A673 (cell line): ENCODE data around the gene F13B.

Experiments
- EZH2 ChIP-seq: fragments of 200-600 bp; sonication (generic); IDR thresholded peaks from 2 replicates; pipeline ENCODE4 v1.6.1; 2017; ENCODE audit warnings: borderline replicate concordance, low read depth, mild to moderate bottlenecking, mixed read lengths, antibody characterized with exemption, low read length; ENCODE audit not compliant: poor library complexity, severe bottlenecking
- TF ChIP-seq, protein P1 (sequence below): fragments of 300-800, 200-600 bp; sonication (generic); conservative IDR thresholded peaks from 2 replicates; pipeline ENCODE4 v1.5.1; 2017; ENCODE audit warnings: low read depth, mild to moderate bottlenecking, antibody characterized with exemption, low read length, moderate library complexity, mixed read lengths

DNA sequence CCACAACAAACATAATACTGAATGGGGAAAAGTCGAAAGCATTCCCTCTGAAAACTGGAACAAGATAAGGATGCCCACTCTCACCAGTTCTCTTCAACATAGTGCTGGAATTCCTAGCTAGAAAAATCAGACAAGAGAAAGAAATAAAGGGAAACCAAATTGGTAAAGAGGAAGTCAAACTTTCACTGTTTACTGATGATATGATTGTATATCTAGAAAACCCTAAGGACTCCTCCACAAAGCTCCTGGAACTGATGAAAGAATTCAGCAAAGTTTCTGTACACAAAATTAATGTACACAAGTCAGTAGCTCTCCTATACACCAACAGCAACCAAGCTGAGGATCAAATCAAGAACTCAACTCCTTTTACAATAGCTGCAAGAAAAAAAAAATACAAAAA lies 6.9 kb upstream of the F13B start:
- TF ChIP-seq, protein P1, sequence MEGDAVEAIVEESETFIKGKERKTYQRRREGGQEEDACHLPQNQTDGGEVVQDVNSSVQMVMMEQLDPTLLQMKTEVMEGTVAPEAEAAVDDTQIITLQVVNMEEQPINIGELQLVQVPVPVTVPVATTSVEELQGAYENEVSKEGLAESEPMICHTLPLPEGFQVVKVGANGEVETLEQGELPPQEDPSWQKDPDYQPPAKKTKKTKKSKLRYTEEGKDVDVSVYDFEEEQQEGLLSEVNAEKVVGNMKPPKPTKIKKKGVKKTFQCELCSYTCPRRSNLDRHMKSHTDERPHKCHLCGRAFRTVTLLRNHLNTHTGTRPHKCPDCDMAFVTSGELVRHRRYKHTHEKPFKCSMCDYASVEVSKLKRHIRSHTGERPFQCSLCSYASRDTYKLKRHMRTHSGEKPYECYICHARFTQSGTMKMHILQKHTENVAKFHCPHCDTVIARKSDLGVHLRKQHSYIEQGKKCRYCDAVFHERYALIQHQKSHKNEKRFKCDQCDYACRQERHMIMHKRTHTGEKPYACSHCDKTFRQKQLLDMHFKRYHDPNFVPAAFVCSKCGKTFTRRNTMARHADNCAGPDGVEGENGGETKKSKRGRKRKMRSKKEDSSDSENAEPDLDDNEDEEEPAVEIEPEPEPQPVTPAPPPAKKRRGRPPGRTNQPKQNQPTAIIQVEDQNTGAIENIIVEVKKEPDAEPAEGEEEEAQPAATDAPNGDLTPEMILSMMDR = no peak
- TF ChIP-seq EZH2 = no peak
